H1 (cell line): Measurements from ENCODE around the gene DNAH1. TPM values are rescaled to one million over a fixed set of nuclear protein-coding genes. Genes with fewer than 3 reads are reported as not detected.

Experiments
- CTCF ChIA-PET: fragments of 300-600 bp; sonication (Branson Sonifier 250); formaldehyde crosslinking; loops from one replicate; lab custom pipeline; 2021; ENCODE audit not compliant: partially characterized antibody; lab: Charles Lee
- POLR2A ChIA-PET: fragments of 300-600 bp; sonication (Branson Sonifier 250); formaldehyde crosslinking; loops from one replicate; lab custom pipeline; 2021; ENCODE audit warnings: inconsistent platforms; ENCODE audit not compliant: partially characterized antibody; lab: Charles Lee
- DNase-seq, 2 experiments: peaks; one replicate each; pipeline versions ENCODE4 v3.0.0 to v3.0.0-alpha.2; 2010 to 2022; ENCODE audit warnings: low spot score in 2 of 2, low read depth in 1 of 2, mixed read lengths in 1 of 2
- FAIRE-seq: peaks from 2 replicates; lab custom pipeline; 2011; peaks lifted over from hg19 to GRCh38; lab: Jason Lieb, UNC
- H2AFZ ChIP-seq: 2 replicates; pipeline ENCODE4 v1.8.1; 2012; ENCODE audit warnings: low read length, inconsistent platforms
- H2AK5ac ChIP-seq: 2 replicates; pipeline ENCODE4 v1.6.1; 2013; ENCODE audit warnings: low read depth, low read length
- H2BK120ac ChIP-seq: replicated peaks from 2 replicates; pipeline ENCODE3; 2013; ENCODE audit warnings: low read depth, low read length, inconsistent platforms
- H2BK12ac ChIP-seq: 2 replicates; pipeline ENCODE4 v1.6.1; 2013; ENCODE audit warnings: low read depth, low read length
- H2BK15ac ChIP-seq: 2 replicates; pipeline ENCODE4 v1.6.1; 2013; ENCODE audit warnings: low read length
- H2BK20ac ChIP-seq: 2 replicates; pipeline ENCODE4 v1.6.1; 2013; ENCODE audit warnings: low read length
- H2BK5ac ChIP-seq: 2 replicates; pipeline ENCODE4 v1.6.1; 2013; ENCODE audit warnings: low read depth, low read length
- H3K14ac ChIP-seq: 2 replicates; pipeline ENCODE4 v1.6.1; 2013; ENCODE audit warnings: inconsistent platforms; ENCODE audit not compliant: insufficient read length
- H3K18ac ChIP-seq: 2 replicates; pipeline ENCODE4 v1.6.1; 2013; ENCODE audit warnings: low read length; ENCODE audit errors: extremely low read depth
- H3K23ac ChIP-seq: 2 replicates; pipeline ENCODE4 v1.6.1; 2013; ENCODE audit warnings: inconsistent platforms; ENCODE audit not compliant: insufficient read length
- H3K23me2 ChIP-seq: 2 replicates; pipeline ENCODE4 v1.6.1; 2013; ENCODE audit warnings: low read depth, low read length
- H3K27ac ChIP-seq: 2 replicates; pipeline ENCODE4 v1.6.1; 2011; ENCODE audit warnings: low read depth, low read length, inconsistent platforms
- H3K27me3 ChIP-seq, 4 experiments: replicated peaks in 1 of 4; 1 replicate in 1 of 4; 2 replicates in 3 of 4; pipeline versions ENCODE4 v1.6.1 to v1.8.1; 2011 to 2013; ENCODE audit warnings: low read length in 3 of 4, mild to moderate bottlenecking in 3 of 4, inconsistent platforms in 2 of 4, mixed read lengths in 2 of 4, moderate library complexity in 1 of 4; ENCODE audit not compliant: control insufficient read depth in 3 of 4, insufficient read depth in 3 of 4; ENCODE audit errors: extremely low read depth in 1 of 4
- H3K36me3 ChIP-seq, 4 experiments: 2 replicates each; pipeline versions ENCODE4 v1.6.1 to v1.8.1; 2011 to 2013; ENCODE audit warnings: mild to moderate bottlenecking in 4 of 4, low read length in 3 of 4, moderate library complexity in 2 of 4, control low read depth in 1 of 4, inconsistent platforms in 1 of 4; ENCODE audit not compliant: insufficient read depth in 4 of 4, control insufficient read depth in 2 of 4
- H3K4ac ChIP-seq: replicated peaks from 2 replicates; pipeline ENCODE3; 2013; ENCODE audit warnings: low read length, low read depth, mixed read lengths, inconsistent platforms; ENCODE audit not compliant: insufficient read length
- H3K4me1 ChIP-seq, 4 experiments: replicated peaks in 1 of 4; 1 replicate in 1 of 4; 2 replicates in 3 of 4; pipeline versions ENCODE4 v1.6.1 to v1.8.1; 2011 to 2013; ENCODE audit warnings: low read length in 3 of 4, inconsistent platforms in 2 of 4, mixed read lengths in 1 of 4; ENCODE audit not compliant: insufficient read depth in 4 of 4, control insufficient read depth in 3 of 4
- H3K4me2 ChIP-seq, 2 experiments: 2 replicates each; pipeline versions ENCODE4 v1.6.1 to v1.8.1; 2011 to 2013; ENCODE audit warnings: low read depth in 2 of 2, low read length in 2 of 2, control low read depth in 1 of 2, inconsistent platforms in 1 of 2, mild to moderate bottlenecking in 1 of 2; ENCODE audit not compliant: insufficient read depth in 1 of 2
- H3K4me3 ChIP-seq, 4 experiments: fragments of 200-600, 300-600 bp in 1 of 4; sonication (generic), shearing (Covaris generic), sonication (Bioruptor Twin) in 1 of 4; 2 replicates each; pipeline versions ENCODE4 v1.5.1 to v1.8.1; 2011 to 2016; ENCODE audit warnings: low read length in 4 of 4, low read depth in 3 of 4, control low read depth in 2 of 4, inconsistent platforms in 2 of 4, mild to moderate bottlenecking in 2 of 4, mixed read lengths in 1 of 4, moderate library complexity in 1 of 4; ENCODE audit not compliant: insufficient read depth in 2 of 4; ENCODE audit errors: extremely low read depth in 1 of 4
- H3K56ac ChIP-seq: replicated peaks from 2 replicates; pipeline ENCODE3; 2013; ENCODE audit warnings: low read depth, mild to moderate bottlenecking, mixed read lengths, low read length, inconsistent platforms; ENCODE audit not compliant: insufficient read length
- H3K79me1 ChIP-seq: 2 replicates; pipeline ENCODE4 v1.6.1; 2013; ENCODE audit warnings: low read depth, low read length, control low read depth
- H3K79me2 ChIP-seq, 2 experiments: 2 replicates each; pipeline versions ENCODE4 v1.6.1 to v1.8.1; 2012 to 2013; ENCODE audit warnings: low read length in 2 of 2, mild to moderate bottlenecking in 2 of 2, inconsistent platforms in 1 of 2; ENCODE audit not compliant: insufficient read depth in 2 of 2, control insufficient read depth in 1 of 2
- H3K9ac ChIP-seq, 4 experiments: replicated peaks in 1 of 4; 1 replicate in 1 of 4; 2 replicates in 3 of 4; pipeline versions ENCODE4 v1.6.1 to v1.8.1; 2011 to 2013; ENCODE audit warnings: low read depth in 3 of 4, low read length in 3 of 4, control low read depth in 2 of 4, mild to moderate bottlenecking in 2 of 4, moderate library complexity in 2 of 4, inconsistent platforms in 1 of 4; ENCODE audit errors: extremely low read depth in 1 of 4
- H3K9me3 ChIP-seq, 2 experiments: 2 replicates each; pipeline versions ENCODE4 v1.6.1 to v1.8.1; 2012 to 2013; ENCODE audit warnings: mild to moderate bottlenecking in 2 of 2, moderate library complexity in 2 of 2, control low read depth in 1 of 2, inconsistent platforms in 1 of 2, low read depth in 1 of 2, low read length in 1 of 2, mixed read lengths in 1 of 2; ENCODE audit not compliant: insufficient read depth in 2 of 2
- H4K20me1 ChIP-seq, 2 experiments: replicated peaks in 1 of 2; 2 replicates each; pipeline versions ENCODE3 to v1.8.1; 2011 to 2013; ENCODE audit warnings: inconsistent platforms in 2 of 2, low read length in 2 of 2, mild to moderate bottlenecking in 1 of 2; ENCODE audit not compliant: insufficient read depth in 2 of 2, control insufficient read depth in 1 of 2
- H4K5ac ChIP-seq: 2 replicates; pipeline ENCODE4 v1.6.1; 2013; ENCODE audit warnings: low read length, low read depth, mixed read lengths, inconsistent platforms; ENCODE audit not compliant: insufficient read length
- H4K8ac ChIP-seq: 2 replicates; pipeline ENCODE4 v1.8.0; 2013; ENCODE audit warnings: mild to moderate bottlenecking, moderate library complexity, low read length, inconsistent platforms; ENCODE audit not compliant: insufficient read depth; ENCODE audit errors: extremely low read depth
- H4K91ac ChIP-seq: replicated peaks from 2 replicates; pipeline ENCODE3; 2013; ENCODE audit warnings: low read length, mixed read lengths, inconsistent platforms; ENCODE audit not compliant: insufficient read length
- CEBPB ChIP-seq: IDR thresholded peaks from 2 replicates; pipeline ENCODE4 v1.6.1; 2012; ENCODE audit warnings: low read depth, low read length
- CHD1 ChIP-seq: IDR thresholded peaks from 2 replicates; pipeline ENCODE4 v1.6.1; 2012; ENCODE audit warnings: low read depth, low read length, improper control_type of control experiment
- CTCF ChIP-seq, 3 experiments: IDR thresholded peaks; 1 replicate in 2 of 3; 2 replicates in 1 of 3; pipeline versions ENCODE4 v1.5.1 to v1.6.1; 2011; ENCODE audit warnings: low read length in 3 of 3, mild to moderate bottlenecking in 3 of 3, inconsistent platforms in 2 of 3, low read depth in 1 of 3, moderate library complexity in 1 of 3; ENCODE audit not compliant: insufficient read depth in 1 of 3; ENCODE audit errors: control extremely low read depth in 1 of 3
- RAD21 ChIP-seq, 2 experiments: IDR thresholded peaks in 1 of 2; conservative IDR thresholded peaks in 1 of 2; 2 replicates each; pipeline ENCODE4 v1.6.1; 2011; ENCODE audit warnings: low read depth in 2 of 2, low read length in 2 of 2, improper control_type of control experiment in 1 of 2, inconsistent platforms in 1 of 2, mild to moderate bottlenecking in 1 of 2, moderate library complexity in 1 of 2
- RXRA ChIP-seq: IDR thresholded peaks from 2 replicates; pipeline ENCODE4 v1.6.1; 2011; ENCODE audit warnings: low read depth, mild to moderate bottlenecking, low read length, moderate library complexity; ENCODE audit not compliant: insufficient read depth
- SIRT6 ChIP-seq: IDR thresholded peaks from one replicate; pipeline ENCODE4 v1.7.1; 2012; ENCODE audit warnings: low read length, inconsistent platforms
- SIX5 ChIP-seq: IDR thresholded peaks from 2 replicates; pipeline ENCODE4 v1.6.1; 2011; ENCODE audit warnings: mild to moderate bottlenecking, low read depth, low read length
- SRF ChIP-seq: IDR thresholded peaks from 2 replicates; pipeline ENCODE4 v1.6.1; 2011; ENCODE audit warnings: mild to moderate bottlenecking, low read depth, low read length, moderate library complexity
- TEAD4 ChIP-seq: IDR thresholded peaks from 2 replicates; pipeline ENCODE4 v1.6.1; 2012; ENCODE audit warnings: low read depth, low read length, inconsistent platforms, mixed read lengths
- WGBS, 2 experiments: shearing (Covaris generic) in 1 of 2; methylation state at CpG; one replicate each; pipeline versions ENCODE4 v1.1.6 to v1.1.7; 2013 to 2015; ENCODE audit warnings: low lambda C conversion rate in 2 of 2, mixed read lengths in 2 of 2, inconsistent platforms in 1 of 2, low coverage in 1 of 2, missing lambda C conversion rate in 1 of 2; ENCODE audit not compliant: insufficient replicate concordance in 2 of 2, insufficient coverage in 1 of 2, insufficient read length in 1 of 2; ENCODE audit errors: extremely low coverage in 1 of 2, missing lambda C conversion rate in 1 of 2; 5-methylcytosine and 5-hydroxymethylcytosine counted together
- polyA plus RNA-seq, 7 experiments: library from polyadenylated mRNA; depleted of rRNA in 3 of 7; stranded (reverse) in 5 of 7; unstranded in 2 of 7; fragments of >200 nt in 5 of 7; fragments of 200-250 nt in 2 of 7; gene quantifications; 1 replicate in 5 of 7; 2 replicates in 1 of 7; 4 replicates in 1 of 7; pipeline versions ENCODE4 v1.2.1 to v1.2.3, GENCODE V29; 2011 to 2013; ENCODE audit warnings: missing spikeins in 2 of 7, mixed read lengths in 2 of 7
- total RNA-seq: library from RNA; stranded (reverse); fragmentation: NEBNext Ultra II Directional; extraction: Animal tissue kit (Norgen Biotek cat#: 25700); gene quantifications from 2 replicates; pipeline ENCODE4 v1.2.1, GENCODE V29; 2021
- TF ChIP-seq, protein P1 (sequence below): IDR thresholded peaks from 2 replicates; pipeline ENCODE4 v1.6.1; 2012; ENCODE audit warnings: inconsistent platforms

Gene DNAH1
- total and polyA plus RNA-seq, 2 of the 8 experiments (the other 6 are each of a cell fraction or from before 2014, with no cell fraction given) = 1.0 to 1.5 TPM

- H3K9me3 ChIP-seq = no peaks in the 10 kb centered on the region
- no peak overlapping the region for H4K5ac ChIP-seq
- WGBS, 2 experiments = 82% methylated on average over 16 of the region's 18 CpGs; no CpG with 5 or more reads in 1 of the 2 experiments
- FAIRE-seq (no peak), DNase-seq (peak; percentile 38 to 83)
- no peak overlapping the region for H2AK5ac ChIP-seq
- peak overlapping the region; percentile 80 for H4K8ac ChIP-seq
- H2AFZ ChIP-seq = no peak overlapping the region
- H4K20me1 ChIP-seq = peaks cover 0 to 5% of the 10 kb centered on the region in 2 experiments
- H3K27ac ChIP-seq = no peak overlapping the region
- no peak overlapping the region for H3K14ac ChIP-seq
- ChIA-PET CTCF (interaction anchor here (0.6 to 13.7 kb wide), 35 partner anchors 13 to 386 kb away, joined by 3 to 271 read pairs (median 5); partner anchors contain the start of genes DNAH1, GLYCTK, SEMA3G and TLR9), POLR2A (interaction anchor here (1.0 to 3.3 kb wide), 6 partner anchors 10 to 111 kb away, joined by 3 to 26 read pairs (median 3); no protein-coding TSS in a partner anchor)
- no peak overlapping the region for H3K9ac ChIP-seq
- no peak overlapping the region for H3K56ac ChIP-seq
- H3K4me2 ChIP-seq = no peak overlapping the region
- no peak overlapping the region for H3K18ac ChIP-seq
- H3K79me2 ChIP-seq = no peaks in the 10 kb centered on the region
- no peaks in the 10 kb centered on the region for H3K27me3 ChIP-seq
- H3K23ac ChIP-seq = no peak overlapping the region
- no peak overlapping the region for H2BK120ac ChIP-seq
- H2BK12ac ChIP-seq = no peak overlapping the region
- no peaks in the 10 kb centered on the region for H3K36me3 ChIP-seq
- no peaks in the 10 kb centered on the region; the same call in 1 of the 2 replicates for H3K79me1 ChIP-seq
- peaks cover 0 to 3% (median under 1%) of the 10 kb centered on the region in 4 experiments; a peak in 3 of 7 replicates for H3K4me1 ChIP-seq
- H2BK15ac ChIP-seq = no peak overlapping the region
- no peak overlapping the region for H3K4ac ChIP-seq
- H2BK20ac ChIP-seq = 0 out of 2 replicates have a peak overlapping the region, but pooled peaks have one; percentile 48
- H4K91ac ChIP-seq = peak overlapping the region; percentile 19
- no peak overlapping the region for H3K4me3 ChIP-seq
- no peaks in the 10 kb centered on the region for H3K23me2 ChIP-seq
- no peak overlapping the region for H2BK5ac ChIP-seq
- no peak for TF ChIP-seq CHD1
- TF ChIP-seq RXRA = no peak
- TF ChIP-seq SRF = no peak
- peak; percentile 64; the same call in 1 of the 2 replicates for TF ChIP-seq TEAD4
- TF ChIP-seq, protein P1, sequence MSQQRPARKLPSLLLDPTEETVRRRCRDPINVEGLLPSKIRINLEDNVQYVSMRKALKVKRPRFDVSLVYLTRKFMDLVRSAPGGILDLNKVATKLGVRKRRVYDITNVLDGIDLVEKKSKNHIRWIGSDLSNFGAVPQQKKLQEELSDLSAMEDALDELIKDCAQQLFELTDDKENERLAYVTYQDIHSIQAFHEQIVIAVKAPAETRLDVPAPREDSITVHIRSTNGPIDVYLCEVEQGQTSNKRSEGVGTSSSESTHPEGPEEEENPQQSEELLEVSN = no peak
- TF ChIP-seq CTCF (IDR thresholded peaks at IDR 0.05; ENCODE audit: control extremely low read depth in 1 of 3, insufficient read depth in 1 of 3, low read depth in 1 of 3, low read length in 3 of 3) = peak in 2 of 3 experiments; percentile 73 to 82; a peak in 3 of 4 replicates
- TF ChIP-seq SIRT6 = no peak
- no peak for TF ChIP-seq SIX5
- peak; percentile 41 to 57; a peak in 3 of 4 replicates for TF ChIP-seq RAD21 (IDR thresholded peaks at IDR 0.05 in 1 of 2, conservative IDR thresholded peaks at IDR 0.05 in 1 of 2; ENCODE audit: low read depth in 2 of 2, low read length in 2 of 2)
- TF ChIP-seq CEBPB = no peak
Observed at GRCh38 chr3:52388348-52388821, 72.3 kb downstream of the DNAH1 start.
